MM.1S (cell line): ENCODE measurements around the gene APOBEC3A.

Experiments used
- EZH2 ChIP-seq: fragments of 300-600 bp; sonication (generic); optimal IDR thresholded peaks from 2 replicates; pipeline ENCODE3; 2017; ENCODE audit warnings: low read depth, mild to moderate bottlenecking, antibody characterized with exemption, low read length, mixed read lengths
- TF ChIP-seq, protein P1 (sequence below): fragments of 300-600 bp; sonication (generic); IDR thresholded peaks from 2 replicates; pipeline ENCODE4 v1.5.1; 2016; ENCODE audit warnings: antibody characterized with exemption, low read length, mixed read lengths

DNA sequence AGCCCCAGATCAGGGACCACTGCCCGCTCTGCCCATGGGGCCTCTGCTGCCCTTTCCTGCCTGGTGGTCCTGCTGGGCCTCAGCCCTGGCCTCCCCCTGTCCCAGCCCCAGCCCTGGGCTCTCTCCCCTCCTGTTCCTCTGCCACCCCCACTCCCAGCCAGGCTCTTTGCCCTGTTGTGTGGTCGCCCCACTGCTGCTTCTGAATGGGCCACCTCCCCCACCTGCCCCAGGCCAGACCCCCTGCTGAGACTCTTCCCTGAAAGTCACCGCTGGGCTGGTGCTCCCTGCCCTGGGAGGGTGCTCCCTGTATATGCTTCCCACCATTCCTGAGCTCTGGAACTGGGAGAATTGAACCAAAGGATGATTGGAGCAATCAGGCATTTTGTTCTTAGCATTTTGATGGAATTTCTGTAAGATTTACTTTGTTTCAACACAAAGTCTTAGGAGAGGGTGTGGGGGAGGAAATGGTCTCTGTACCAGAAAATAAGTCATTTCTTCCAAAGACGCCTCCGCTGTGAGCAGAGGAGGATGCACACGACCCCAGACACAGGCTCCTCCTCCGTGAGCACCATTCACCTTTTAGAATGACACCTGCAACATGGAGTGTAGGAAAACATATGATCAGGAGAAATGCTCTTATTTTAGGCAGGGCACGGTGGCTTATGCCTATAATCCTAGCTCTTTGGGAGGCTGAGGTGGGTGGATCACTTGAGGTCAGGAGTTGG is 29.9 kb downstream of the APOBEC3A start:
- TF ChIP-seq EZH2, result no peak
- TF ChIP-seq, protein P1, sequence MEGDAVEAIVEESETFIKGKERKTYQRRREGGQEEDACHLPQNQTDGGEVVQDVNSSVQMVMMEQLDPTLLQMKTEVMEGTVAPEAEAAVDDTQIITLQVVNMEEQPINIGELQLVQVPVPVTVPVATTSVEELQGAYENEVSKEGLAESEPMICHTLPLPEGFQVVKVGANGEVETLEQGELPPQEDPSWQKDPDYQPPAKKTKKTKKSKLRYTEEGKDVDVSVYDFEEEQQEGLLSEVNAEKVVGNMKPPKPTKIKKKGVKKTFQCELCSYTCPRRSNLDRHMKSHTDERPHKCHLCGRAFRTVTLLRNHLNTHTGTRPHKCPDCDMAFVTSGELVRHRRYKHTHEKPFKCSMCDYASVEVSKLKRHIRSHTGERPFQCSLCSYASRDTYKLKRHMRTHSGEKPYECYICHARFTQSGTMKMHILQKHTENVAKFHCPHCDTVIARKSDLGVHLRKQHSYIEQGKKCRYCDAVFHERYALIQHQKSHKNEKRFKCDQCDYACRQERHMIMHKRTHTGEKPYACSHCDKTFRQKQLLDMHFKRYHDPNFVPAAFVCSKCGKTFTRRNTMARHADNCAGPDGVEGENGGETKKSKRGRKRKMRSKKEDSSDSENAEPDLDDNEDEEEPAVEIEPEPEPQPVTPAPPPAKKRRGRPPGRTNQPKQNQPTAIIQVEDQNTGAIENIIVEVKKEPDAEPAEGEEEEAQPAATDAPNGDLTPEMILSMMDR, result no peak
